ENCODE measurements around the gene FBLN1.
"Not testable (repeated sequence)": the region's sequence is repeated elsewhere in the genome, so short reads cannot be mapped to it uniquely, and the experiment has no call there.

FBLN1 gene

GRCh38 chr22:45586651-45587405, 84.1 kb downstream of the FBLN1 start:
- Histone ChIP-seq H3K4me3 (ENCODE audit: low read depth in 1 of 2, low read length in 1 of 2) (no peak overlapping the region), H3K27ac (no peak overlapping the region), H3K36me3 (no peaks in the 10 kb centered on the region), H3K9me3 (no peaks in the 10 kb centered on the region), H3K27me3 (no peaks in the 10 kb centered on the region), H3K4me1 (ENCODE audit: control insufficient read depth in 1 of 2, insufficient read depth in 1 of 2, low read depth in 1 of 2, low read length in 1 of 2) (peaks cover 8 to 10% of the 10 kb centered on the region in 2 experiments)
- no peak for TF ChIP-seq CTCF (IDR thresholded peaks at IDR 0.05)

DNA sequence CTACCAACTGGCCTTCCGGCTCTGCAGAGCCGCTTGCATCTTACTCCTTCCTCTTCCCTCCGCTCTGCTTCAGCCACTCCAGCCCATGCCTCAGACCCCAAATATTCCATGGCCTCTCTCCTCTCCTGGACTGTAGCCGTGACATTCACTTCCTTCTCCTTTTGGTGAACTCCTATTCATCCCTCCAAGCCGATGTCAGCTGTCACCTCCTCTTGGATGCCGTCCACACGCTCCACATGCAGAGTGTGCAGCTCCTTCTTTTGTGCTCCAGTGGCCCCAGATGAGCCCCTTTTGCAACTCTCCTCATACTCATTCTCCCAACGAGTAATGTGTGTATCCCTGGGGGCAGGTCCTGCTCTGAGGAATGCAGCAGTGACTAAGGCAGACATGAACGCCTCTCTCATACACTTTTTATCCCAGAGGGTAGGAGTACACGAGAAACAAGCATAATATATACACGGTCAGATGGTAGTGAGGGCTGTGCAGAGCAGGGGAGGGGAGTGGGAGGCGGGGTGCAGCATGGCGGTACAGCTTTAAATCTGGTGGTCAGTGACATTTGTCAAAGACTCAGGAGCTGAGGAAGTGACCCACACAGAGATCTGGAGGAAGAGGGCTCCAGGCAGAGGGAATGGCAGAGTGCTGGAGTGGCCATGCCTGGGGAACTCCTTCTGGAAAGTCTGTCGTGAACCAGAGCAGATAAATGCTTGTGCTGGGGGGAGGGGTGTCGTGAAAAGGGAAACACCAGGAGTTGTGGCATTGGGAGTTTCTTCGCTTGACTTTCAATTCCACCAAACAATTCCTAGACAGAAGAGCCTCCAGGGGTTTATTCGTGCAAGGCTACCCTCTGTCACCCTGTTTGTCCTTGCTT, 85.2 kb downstream of the FBLN1 start:
- H3K27me3 ChIP-seq = no peaks in the 10 kb centered on the region
- no peak for TF ChIP-seq CTCF (IDR thresholded peaks at IDR 0.05)
- no peaks in the 10 kb centered on the region for H3K36me3 ChIP-seq
- no peak overlapping the region for H3K27ac ChIP-seq
- no peaks in the 10 kb centered on the region for H3K9me3 ChIP-seq
- H3K4me1 ChIP-seq (ENCODE audit: control insufficient read depth in 1 of 2, insufficient read depth in 1 of 2, low read depth in 1 of 2, low read length in 1 of 2) = peaks cover 8 to 10% of the 10 kb centered on the region in 2 experiments
- H3K4me3 ChIP-seq (ENCODE audit: low read depth in 1 of 2, low read length in 1 of 2) = no peak overlapping the region

GRCh38 chr22:45589556-45589955, 86.9 kb downstream of the FBLN1 start:
- H3K36me3 ChIP-seq = no peaks in the 10 kb centered on the region
- TF ChIP-seq CTCF (IDR thresholded peaks at IDR 0.05) = no peak
- no peaks in the 10 kb centered on the region for H3K27me3 ChIP-seq

GRCh38 chr22:45590262-45590661, 87.6 kb downstream of the FBLN1 start:
- Histone ChIP-seq H3K27me3 (no peaks in the 10 kb centered on the region), H3K36me3 (no peaks in the 10 kb centered on the region), H3K27ac (no peak overlapping the region), H3K4me3 (ENCODE audit: low read depth in 1 of 2, low read length in 1 of 2) (no peak overlapping the region), H3K9me3 (no peaks in the 10 kb centered on the region), H3K4me1 (ENCODE audit: control insufficient read depth in 1 of 2, insufficient read depth in 1 of 2, low read depth in 1 of 2, low read length in 1 of 2) (no peaks in the 10 kb centered on the region)
- no peak for TF ChIP-seq CTCF (IDR thresholded peaks at IDR 0.05)

More at GRCh38 chr22:45589556-45589955, 86.9 kb downstream of the FBLN1 start:
- Histone ChIP-seq H3K4me3 (ENCODE audit: low read depth in 1 of 2, low read length in 1 of 2) (no peak overlapping the region), H3K27ac (no peak overlapping the region), H3K9me3 (no peaks in the 10 kb centered on the region), H3K4me1 (ENCODE audit: control insufficient read depth in 1 of 2, insufficient read depth in 1 of 2, low read depth in 1 of 2, low read length in 1 of 2) (no peaks in the 10 kb centered on the region)

- not testable (repeated sequence) for H3K9me3 ChIP-seq; H3K4me1 ChIP-seq (ENCODE audit: control insufficient read depth in 1 of 2, insufficient read depth in 1 of 2, low read depth in 1 of 2, low read length in 1 of 2); H3K27me3 ChIP-seq; H3K4me3 ChIP-seq (ENCODE audit: low read depth in 1 of 2, low read length in 1 of 2); H3K36me3 ChIP-seq; H3K27ac ChIP-seq
Observed at GRCh38 chr22:45591633-45592213, 89.0 kb downstream of the FBLN1 start.

Data from neutrophil (primary cell).